Renal cortex interstitium (tissue), 11 donors: ENCODE data around the gene PCDHGA5. TPM values are rescaled to one million over a fixed set of nuclear protein-coding genes. Genes with fewer than 3 reads are reported as not detected.
"Not testable (repeated sequence)": the region's sequence is repeated elsewhere in the genome, so short reads cannot be mapped to it uniquely, and the experiment has no call there.

ENCODE experiments used
- DNase-seq, 11 donors: peaks; one replicate each; pipeline ENCODE4 v3.0.0-alpha.2; 2013; ENCODE audit warnings: low read depth in 9 of 11, low spot score in 4 of 11; ENCODE audit errors: extremely low read depth in 1 of 11
- polyA plus RNA-seq, 3 donors: library from polyadenylated mRNA; unstranded; fragments of 120-200 nt; gene quantifications; one replicate each; pipeline ENCODE4 v1.2.1, GENCODE V29; 2013; ENCODE audit not compliant: insufficient read length in 3 of 3

Gene PCDHGA5
- polyA plus RNA-seq, 3 donors, result 2.1 to 2.7 (median 2.6) TPM

DNA sequence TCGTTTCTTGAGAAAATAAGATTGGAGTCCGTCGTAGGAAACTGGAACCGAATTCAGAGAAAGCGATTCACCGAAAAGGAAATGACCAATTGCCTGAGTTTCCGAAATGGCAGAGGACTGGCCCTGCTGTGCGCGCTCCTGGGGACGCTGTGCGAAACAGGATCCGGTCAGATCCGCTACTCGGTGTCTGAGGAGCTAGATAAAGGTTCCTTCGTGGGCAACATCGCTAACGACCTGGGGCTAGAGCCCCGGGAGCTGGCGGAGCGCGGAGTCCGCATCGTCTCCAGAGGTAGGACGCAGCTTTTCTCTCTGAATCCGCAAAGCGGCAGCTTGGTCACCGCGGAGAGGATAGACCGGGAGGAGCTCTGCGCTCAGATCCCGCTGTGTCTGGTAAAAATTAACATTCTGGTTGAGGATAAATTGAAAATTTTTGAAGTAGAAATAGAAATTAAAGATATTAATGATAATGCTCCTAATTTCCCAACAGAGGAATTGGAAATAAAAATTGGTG lies 20.0 kb upstream of the PCDHGA5 start:
- no peak for DNase-seq

DNA sequence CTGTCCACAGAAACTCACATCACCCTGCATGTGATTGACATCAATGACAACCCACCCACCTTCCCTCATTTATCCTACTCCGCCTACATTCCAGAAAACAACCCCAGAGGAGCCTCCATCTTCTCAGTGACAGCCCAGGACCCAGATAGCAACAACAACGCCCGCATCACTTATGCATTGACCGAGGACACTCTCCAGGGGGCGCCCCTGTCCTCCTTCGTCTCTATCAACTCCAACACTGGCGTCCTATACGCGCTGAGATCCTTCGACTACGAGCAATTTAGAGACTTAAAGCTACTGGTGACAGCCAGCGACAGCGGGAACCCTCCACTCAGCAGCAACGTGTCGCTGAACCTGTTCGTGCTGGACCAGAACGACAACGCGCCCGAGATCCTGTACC lies 18.6 kb upstream of the PCDHGA5 start:
- no peak for DNase-seq

DNA sequence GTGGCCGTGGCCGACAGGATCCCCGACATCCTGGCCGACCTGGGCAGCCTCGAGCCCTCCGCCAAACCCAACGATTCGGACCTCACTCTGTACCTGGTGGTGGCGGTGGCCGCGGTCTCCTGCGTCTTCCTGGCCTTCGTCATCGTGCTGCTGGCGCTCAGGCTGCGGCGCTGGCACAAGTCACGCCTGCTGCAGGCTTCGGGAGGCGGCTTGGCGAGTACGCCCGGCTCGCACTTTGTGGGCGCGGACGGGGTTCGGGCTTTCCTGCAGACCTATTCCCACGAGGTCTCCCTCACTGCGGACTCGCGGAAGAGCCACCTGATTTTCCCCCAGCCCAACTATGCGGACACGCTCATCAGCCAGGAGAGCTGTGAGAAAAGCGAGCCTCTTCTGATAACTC lies 17.9 kb upstream of the PCDHGA5 start:
- DNase-seq, result not testable (repeated sequence)

DNA sequence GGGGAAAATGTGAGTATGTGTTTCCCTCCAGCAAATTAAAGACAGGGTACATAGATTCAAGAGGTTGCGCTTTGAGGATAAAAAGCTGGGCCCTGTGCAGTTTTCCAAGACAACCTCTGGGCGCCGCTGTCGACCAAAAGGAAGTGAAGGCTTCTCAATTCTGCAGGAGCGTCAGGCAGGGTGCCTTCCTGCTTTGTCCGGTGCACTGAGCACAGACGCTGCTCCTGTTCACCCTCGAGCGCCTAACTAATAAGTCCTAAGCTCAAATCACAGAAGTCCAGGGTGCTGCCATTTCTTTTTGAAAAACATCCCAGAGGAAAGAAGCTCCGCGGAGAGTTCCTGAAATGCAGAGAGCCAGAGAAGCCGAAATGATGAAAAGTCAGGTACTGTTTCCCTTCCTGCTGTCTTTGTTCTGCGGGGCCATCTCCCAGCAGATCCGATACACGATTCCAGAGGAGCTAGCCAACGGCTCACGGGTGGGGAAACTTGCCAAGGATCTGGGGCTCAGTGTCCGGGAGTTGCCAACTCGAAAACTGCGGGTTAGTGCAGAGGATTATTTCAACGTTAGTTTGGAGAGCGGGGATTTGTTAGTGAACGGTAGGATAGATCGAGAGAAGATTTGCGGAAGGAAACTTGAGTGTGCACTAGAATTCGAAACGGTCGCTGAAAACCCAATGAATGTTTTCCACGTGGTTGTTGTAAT lies 13.9 kb upstream of the PCDHGA5 start, which contains the start of gene PCDHGB1:
Gene PCDHGB1 (plus strand): TSS at position 183 of the 703 bp plus-strand sequence. CDS start 162 bp downstream, at position 345.
- no peak for DNase-seq

DNA sequence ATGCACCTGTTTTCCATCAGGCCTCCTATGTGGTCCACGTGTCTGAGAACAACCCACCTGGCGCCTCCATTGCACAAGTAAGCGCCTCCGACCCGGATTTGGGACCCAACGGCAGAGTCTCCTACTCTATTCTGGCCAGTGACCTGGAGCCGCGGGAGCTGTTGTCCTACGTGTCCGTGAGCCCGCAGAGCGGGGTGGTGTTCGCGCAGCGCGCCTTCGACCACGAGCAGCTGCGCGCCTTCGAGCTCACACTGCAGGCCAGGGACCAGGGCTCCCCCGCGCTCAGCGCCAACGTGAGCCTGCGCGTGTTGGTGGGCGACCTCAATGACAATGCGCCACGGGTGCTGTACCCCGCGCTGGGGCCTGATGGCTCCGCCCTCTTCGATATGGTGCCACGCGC lies 12.4 kb upstream of the PCDHGA5 start:
- DNase-seq, result no peak

DNA sequence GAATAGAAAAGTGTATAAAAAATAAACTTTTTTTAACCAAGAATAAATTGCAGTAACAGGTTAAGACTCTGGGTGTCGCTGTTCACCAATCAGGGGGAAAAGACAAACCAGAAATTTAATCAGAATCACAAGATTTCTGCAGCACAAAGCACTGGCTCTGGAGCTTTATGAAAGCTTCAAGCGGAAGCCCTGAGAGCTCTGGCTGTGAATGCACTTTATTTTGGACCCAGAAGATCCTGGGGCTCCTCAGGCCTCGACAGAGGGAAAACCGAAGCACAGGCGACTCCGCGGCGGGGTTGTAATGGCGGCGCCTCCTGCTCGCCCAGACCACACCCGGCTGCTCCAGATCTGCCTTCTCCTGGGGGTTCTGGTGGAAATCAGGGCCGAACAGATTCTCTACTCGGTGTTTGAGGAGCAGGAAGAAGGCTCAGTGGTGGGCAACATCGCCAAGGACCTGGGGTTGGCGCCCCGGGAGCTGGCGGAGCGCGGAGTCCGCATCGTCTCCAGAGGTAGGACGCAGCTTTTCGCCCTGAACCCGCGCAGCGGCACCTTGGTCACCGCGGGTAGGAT lies 9.0 kb upstream of the PCDHGA5 start, which contains the start of gene PCDHGA4:
Gene PCDHGA4 (plus strand): TSS at position 122 of the 570 bp plus-strand sequence. CDS start 87 bp downstream, at position 209.
- DNase-seq, result no peak

DNA sequence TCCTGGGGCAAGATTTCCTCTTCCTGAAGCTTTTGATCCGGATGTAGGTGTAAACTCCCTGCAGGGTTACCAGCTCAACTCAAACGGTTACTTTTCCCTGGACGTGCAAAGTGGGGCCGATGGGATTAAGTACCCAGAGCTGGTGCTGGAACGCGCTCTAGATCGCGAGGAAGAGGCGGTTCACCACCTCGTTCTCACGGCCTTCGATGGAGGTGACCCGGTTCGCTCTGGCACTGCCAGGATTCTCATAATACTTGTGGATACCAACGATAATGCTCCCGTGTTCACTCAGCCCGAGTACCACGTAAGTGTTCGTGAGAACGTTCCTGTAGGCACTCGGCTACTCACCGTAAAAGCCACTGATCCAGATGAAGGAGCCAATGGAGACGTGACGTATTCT lies 8.3 kb upstream of the PCDHGA5 start:
- no peak for DNase-seq

DNA sequence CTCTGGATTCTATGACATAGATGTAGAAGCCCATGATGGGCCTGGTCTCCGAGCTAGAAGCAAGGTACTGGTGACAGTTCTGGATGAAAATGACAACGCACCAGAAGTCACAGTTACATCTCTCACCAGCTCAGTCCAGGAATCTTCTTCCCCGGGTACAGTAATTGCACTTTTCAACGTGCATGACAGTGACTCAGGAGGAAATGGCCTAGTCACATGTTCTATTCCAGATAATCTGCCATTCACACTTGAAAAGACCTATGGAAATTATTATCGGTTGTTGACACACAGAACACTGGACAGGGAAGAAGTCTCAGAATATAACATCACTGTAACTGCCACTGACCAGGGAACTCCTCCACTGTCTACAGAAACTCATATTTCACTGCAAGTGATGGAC lies 7.8 kb upstream of the PCDHGA5 start:
- DNase-seq, result no peak

DNA sequence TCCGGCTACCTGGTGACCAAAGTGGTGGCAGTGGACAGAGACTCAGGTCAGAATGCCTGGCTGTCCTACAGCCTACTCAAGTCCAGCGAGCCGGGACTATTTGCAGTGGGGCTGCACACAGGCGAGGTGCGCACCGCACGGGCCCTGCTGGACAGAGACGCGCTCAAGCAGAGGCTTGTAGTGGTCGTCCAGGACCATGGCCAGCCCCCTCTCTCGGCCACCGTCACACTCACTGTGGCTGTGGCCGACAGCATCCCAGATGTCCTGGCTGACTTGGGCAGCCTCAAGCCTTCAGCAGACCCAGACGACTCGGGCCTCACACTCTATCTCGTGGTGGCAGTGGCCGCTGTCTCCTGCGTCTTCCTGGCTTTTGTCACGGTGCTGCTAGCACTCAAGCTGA lies 7.0 kb upstream of the PCDHGA5 start:
- DNase-seq, result no peak

DNA sequence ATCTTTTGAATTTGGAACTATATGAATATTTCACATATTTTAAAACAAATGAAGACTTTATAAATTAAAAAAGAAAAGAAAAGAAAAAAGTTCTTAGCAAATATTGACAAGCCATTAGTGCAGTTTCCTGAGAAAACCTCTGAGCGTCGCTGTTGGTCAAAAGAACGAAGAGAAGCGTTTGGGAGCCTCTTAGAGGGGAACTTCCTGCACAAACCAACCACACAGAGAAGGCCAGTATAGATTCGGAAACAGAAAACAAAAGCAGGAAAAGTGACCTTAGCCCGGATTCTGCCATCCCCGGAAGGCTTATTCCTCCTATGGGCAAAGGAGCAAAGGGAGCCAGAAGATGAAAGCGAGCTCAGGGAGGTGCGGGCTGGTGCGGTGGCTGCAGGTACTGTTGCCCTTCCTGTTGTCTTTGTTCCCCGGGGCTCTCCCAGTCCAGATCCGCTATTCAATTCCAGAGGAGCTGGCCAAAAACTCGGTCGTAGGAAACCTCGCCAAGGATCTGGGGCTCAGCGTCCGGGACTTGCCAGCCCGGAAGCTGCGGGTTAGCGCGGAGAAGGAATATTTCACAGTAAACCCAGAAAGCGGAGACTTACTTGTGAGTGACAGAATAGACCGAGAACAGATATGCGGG lies 4.1 kb upstream of the PCDHGA5 start, which contains the start of gene PCDHGB2:
Gene PCDHGB2 (plus strand): TSS at position 205 of the 637 bp plus-strand sequence. CDS start 142 bp downstream, at position 347.
- DNase-seq, result no peak

DNA sequence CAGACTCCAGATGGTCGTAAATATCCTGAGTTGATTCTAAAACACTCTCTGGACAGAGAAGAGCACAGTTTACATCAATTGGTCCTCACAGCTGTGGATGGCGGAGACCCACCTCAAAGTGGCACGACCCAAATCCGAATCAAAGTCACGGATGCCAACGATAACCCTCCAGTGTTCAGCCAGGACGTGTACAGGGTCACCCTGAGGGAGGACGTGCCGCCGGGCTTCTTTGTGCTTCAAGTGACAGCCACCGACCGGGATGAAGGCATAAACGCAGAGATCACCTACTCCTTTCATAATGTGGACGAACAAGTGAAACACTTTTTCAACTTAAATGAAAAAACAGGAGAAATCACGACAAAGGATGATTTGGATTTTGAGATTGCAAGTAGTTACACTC lies 3.3 kb upstream of the PCDHGA5 start:
- DNase-seq, result no peak

DNA sequence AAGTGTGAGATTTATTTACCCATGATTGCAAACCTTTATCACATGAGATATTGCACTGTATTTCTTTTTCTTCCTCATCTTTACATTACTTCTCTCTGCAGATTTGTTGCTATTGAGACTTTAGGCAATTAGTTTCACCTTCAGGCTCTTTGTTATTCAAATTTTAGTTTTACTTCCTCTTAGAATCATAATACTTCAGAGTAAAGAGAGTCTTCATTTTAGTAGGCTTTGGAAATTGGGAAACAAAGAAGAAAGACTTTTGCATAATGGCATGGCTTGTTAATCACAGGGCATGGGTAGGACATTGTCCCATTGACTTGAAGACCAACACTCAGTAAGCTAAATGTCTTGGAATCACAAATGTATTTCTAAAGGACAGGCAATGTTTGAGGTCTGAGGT lies 1.2 kb upstream of the PCDHGA5 start:
- DNase-seq, result no peak

DNA sequence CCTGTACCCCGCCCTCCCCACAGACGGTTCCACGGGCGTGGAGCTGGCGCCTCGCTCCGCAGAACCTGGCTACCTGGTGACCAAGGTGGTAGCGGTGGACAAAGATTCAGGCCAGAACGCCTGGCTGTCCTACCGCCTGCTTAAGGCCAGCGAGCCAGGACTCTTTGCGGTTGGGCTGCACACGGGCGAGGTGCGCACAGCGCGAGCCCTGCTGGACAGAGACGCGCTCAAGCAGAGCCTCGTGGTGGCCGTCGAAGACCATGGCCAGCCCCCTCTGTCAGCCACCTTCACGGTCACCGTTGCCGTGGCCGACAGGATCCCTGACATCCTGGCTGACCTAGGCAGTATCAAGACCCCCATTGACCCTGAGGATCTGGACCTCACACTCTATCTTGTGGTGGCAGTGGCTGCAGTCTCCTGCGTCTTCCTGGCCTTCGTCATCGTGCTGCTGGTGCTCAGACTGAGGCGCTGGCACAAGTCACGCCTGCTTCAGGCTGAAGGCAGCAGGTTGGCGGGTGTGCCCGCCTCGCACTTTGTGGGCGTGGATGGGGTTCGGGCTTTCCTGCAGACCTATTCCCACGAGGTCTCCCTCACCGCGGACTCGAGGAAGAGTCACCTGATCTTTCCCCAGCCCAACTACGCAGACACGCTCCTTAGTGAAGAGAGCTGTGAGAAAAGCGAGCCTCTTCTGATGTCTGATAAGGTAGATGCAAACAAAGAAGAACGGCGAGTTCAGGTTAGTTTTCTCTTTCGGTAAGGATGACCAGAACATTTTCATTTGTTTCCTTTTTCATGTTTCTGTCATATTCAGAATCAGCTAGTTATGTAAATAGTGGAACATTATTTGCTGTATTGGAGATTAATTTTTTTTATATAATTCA lies 2.3 kb downstream of the PCDHGA5 start:
- DNase-seq, result no peak

DNA sequence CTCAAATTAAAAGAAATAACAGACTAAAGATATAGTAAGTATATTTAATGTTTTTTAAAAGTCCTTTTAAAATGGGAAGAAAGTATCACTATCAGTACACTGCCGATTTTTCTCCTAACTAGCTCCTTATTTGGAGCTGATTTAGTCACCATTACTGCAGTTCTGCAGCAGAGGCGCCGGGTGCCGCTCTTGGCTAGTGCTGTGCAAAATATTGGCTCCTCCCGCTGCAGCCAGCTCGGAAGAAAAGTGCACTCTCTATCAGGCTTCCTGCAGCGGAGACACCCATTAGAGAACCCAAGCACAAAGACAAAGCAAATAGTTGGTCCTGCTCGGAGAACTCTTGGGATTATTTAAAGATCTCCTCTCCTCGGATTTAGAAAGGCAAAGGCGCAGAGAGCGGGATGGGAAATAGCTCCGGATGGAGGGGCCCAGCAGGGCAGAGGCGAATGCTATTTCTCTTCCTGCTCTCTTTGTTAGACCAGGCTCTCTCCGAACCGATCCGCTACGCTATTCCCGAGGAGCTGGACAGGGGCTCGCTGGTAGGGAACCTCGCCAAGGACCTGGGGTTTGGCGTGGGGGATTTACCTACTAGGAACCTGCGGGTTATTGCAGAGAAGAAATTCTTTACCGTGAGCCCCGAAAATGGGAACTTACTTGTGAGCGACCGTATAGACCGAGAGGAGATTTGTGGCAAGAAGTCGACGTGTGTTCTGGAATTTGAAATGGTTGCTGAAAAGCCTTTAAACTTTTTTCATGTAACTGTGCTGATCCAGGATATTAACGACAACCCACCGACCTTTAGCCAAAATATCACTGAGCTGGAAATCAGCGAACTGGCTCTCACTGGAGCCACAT lies 6.3 kb downstream of the PCDHGA5 start, which contains the start of gene PCDHGB3:
Gene PCDHGB3 (plus strand): TSS at position 249 of the 855 bp plus-strand sequence. CDS start 153 bp downstream, at position 402.
- DNase-seq, result no peak

DNA sequence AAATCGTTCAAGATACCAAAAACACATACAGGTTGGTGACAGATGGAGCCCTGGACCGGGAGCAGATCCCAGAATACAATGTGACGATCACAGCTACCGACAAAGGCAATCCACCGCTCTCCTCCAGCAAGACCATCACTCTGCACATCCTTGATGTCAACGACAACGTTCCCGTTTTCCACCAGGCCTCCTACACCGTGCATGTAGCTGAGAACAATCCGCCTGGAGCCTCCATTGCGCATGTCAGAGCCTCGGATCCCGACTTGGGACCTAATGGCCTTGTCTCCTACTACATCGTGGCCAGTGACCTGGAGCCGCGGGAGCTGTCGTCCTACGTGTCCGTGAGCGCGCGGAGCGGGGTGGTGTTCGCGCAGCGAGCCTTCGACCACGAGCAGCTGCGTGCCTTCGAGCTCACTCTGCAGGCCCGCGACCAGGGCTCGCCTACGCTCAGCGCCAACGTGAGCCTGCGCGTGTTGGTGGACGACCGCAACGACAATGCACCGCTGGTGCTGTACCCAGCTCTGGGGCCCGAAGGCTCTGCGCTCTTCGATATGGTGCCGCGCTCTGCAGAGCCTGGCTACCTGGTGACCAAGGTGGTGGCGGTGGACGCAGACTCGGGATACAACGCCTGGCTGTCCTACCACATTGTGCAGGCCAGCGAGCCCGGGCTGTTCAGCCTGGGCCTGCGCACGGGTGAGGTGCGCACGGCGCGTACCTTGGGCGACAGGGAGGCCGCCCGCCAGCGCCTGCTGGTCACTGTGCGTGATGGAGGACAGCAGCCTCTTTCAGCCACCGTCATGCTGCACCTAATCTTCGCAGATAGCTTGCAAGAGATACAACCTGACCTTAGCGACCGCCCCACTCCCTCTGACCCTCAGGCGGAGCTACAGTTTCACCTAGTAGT lies 7.9 kb downstream of the PCDHGA5 start:
- no peak for DNase-seq

DNA sequence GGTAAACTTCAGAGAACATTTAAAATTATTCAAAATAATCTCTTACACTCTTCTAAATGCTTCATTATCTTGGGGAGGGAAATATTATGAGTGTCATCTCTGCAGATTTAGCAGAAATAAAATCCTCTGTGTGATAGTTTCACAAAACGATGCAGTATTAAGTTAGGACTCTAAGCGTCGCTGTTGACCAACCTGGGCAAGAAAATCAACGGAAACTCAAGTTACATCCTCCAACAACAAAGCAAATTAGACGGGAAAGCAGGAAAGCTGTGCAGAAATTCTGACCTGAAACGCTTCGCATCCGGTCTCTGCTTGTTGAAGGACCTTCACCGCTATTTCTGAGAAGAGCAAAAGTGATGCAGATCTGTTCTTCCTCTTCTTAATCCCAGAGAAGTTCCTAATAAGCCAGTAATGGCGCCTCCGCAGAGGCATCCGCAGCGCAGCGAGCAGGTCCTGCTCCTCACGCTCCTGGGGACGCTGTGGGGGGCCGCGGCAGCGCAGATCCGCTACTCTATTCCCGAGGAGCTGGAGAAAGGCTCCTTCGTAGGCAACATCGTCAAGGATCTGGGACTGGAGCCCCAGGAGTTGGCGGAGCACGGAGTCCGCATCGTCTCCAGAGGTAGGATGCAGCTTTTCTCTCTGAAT lies 9.8 kb downstream of the PCDHGA5 start, which contains the start of gene PCDHGA6:
Gene PCDHGA6 (plus strand): TSS at position 219 of the 645 bp plus-strand sequence. CDS start 193 bp downstream, at position 412.
- DNase-seq, result no peak
